Gastroesophageal sphincter (tissue), 4 donors: ENCODE results near the gene KCNJ9. TPM values are rescaled to one million over a fixed set of nuclear protein-coding genes. Genes with fewer than 3 reads are reported as not detected.

Source experiments
- ATAC-seq: fragments of 150-250 bp; one replicate; pipeline ENCODE4 v1.9.1; 2016; ENCODE audit warnings: mild to moderate bottlenecking, moderate library complexity
- H3K27ac ChIP-seq, 4 donors: fragments of 200-600 bp; sonication (generic) in 3 of 4; 1 replicate in 3 of 4; 2 replicates in 1 of 4; pipeline ENCODE4 v1.5.1; 2016 to 2019
- H3K27me3 ChIP-seq: fragments of 200-600 bp; sonication (generic); one replicate; pipeline ENCODE4 v1.5.1; 2019
- H3K36me3 ChIP-seq, 2 donors: fragments of 200-600 bp; sonication (generic); one replicate each; pipeline ENCODE4 v1.5.1; 2019; ENCODE audit warnings: control low read depth in 1 of 2
- H3K4me1 ChIP-seq, 3 donors: fragments of 200-600 bp; sonication (generic); 1 replicate in 2 of 3; 2 replicates in 1 of 3; pipeline ENCODE4 v1.5.1; 2016 to 2019; ENCODE audit warnings: control low read depth in 2 of 3
- H3K4me3 ChIP-seq, 2 donors: fragments of 200-600 bp; sonication (generic); one replicate each; pipeline ENCODE4 v1.5.1; 2019; ENCODE audit warnings: mild to moderate bottlenecking in 1 of 2, moderate library complexity in 1 of 2
- H3K9me3 ChIP-seq, 3 donors: fragments of 200-600 bp; sonication (generic); one replicate each; pipeline ENCODE4 v1.5.1; 2017 to 2019; ENCODE audit warnings: control low read depth in 2 of 3
- EP300 ChIP-seq: sonication (generic); formaldehyde crosslinking; IDR thresholded peaks from one replicate; pipeline ENCODE4 v1.6.1; 2017; ENCODE audit warnings: antibody characterized with exemption, mild to moderate bottlenecking
- POLR2AphosphoS5 ChIP-seq: sonication (generic); formaldehyde crosslinking; IDR thresholded peaks from one replicate; pipeline ENCODE4 v1.6.1; 2017; ENCODE audit warnings: antibody characterized with exemption
- WGBS, 2 donors: methylation state at CpG; one replicate each; pipeline ENCODE4 v1.1.5; 2018; ENCODE audit warnings: low coverage in 1 of 2; 5-methylcytosine and 5-hydroxymethylcytosine counted together
- total RNA-seq, 4 donors: library from RNA; depleted of rRNA; stranded (reverse); fragments of >200 nt; gene quantifications; one replicate each; pipeline ENCODE4 v1.1.0, GENCODE V29; 2016

Gene KCNJ9
- total RNA-seq, 4 donors from 2014 or later = not detected

DNA sequence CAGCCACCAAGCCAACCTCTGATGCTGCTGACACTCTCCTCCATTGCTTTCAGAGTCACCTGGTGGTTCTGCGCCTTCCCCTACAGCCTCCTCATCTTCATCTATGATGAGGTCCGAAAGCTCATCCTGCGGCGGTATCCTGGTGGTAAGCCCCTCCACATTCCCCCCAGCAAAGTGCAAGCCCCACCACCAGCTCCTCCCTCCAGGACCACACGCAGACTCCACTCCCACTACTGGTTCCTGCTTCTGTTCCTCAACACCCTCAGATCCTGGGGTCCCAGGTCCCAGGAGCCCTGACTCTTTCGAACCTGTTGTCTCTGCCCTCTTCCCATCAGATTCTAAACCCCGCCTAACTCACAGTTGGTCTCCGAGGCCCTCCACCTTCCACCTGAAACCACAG lies 58.5 kb downstream of the KCNJ9 start:
- Histone ChIP-seq H3K4me3 (no peak overlapping the region), H3K36me3 (peaks cover 0 to 80% of the 10 kb centered on the region in 2 donors), H3K9me3 (no peaks in the 10 kb centered on the region), H3K4me1 (peaks cover 0 to 29% (median 0%) of the 10 kb centered on the region in 3 donors), H3K27me3 (no peaks in the 10 kb centered on the region), H3K27ac (peak overlapping the region in 1 of 4 donors; percentile 88)
- 80 to 96% methylated on average over 1 to 8 of the region's 8 CpGs for WGBS, 2 donors
- TF ChIP-seq POLR2AphosphoS5 (no peak), EP300 (no peak)
- no peak for ATAC-seq

Other genes with a start within 250 kb of the KCNJ9 start
- not detected for gene VSIG8, start 218.9 kb upstream of the KCNJ9 start, total RNA-seq
- under 1 TPM in 2 of 4 donors, not detected in 2; 0.27 to 0.81 TPM for gene CFAP45, start 181.4 kb upstream of the KCNJ9 start, total RNA-seq
- 100 to 1,000 TPM in 3 of 4 donors, 10 to 100 TPM in 1; 75.3 to 239 (median 217) TPM for gene TAGLN2, start 156.0 kb upstream of the KCNJ9 start, total RNA-seq
- gene IGSF9, start 135.9 kb upstream of the KCNJ9 start, total RNA-seq = under 1 TPM in 2 of 4 donors, not detected in 2; 0.35 to 0.62 TPM
- gene SLAMF9, start 127.3 kb upstream of the KCNJ9 start, total RNA-seq = not detected
- gene PIGM, start 49.5 kb upstream of the KCNJ9 start, total RNA-seq = 1 to 10 TPM; 3.7 to 5.4 (median 4.4) TPM
- not detected for gene KCNJ10, start 11.4 kb upstream of the KCNJ9 start, total RNA-seq
- 10 to 100 TPM; 17.1 to 23.0 (median 19.4) TPM for gene IGSF8, start 17.1 kb downstream of the KCNJ9 start, total RNA-seq
- 100 to 1,000 TPM; 100 to 348 (median 142) TPM for gene ATP1A2, start 34.2 kb downstream of the KCNJ9 start, total RNA-seq
- under 1 TPM in 1 of 4 donors, not detected in 3; 0.47 TPM for gene ATP1A4, start 70.1 kb downstream of the KCNJ9 start, total RNA-seq
- gene CASQ1, start 109.0 kb downstream of the KCNJ9 start, total RNA-seq = 1 to 10 TPM; 1.3 to 8.8 (median 2.2) TPM
- 100 to 1,000 TPM in 3 of 4 donors, 10 to 100 TPM in 1; 94.6 to 325 (median 164) TPM for gene PEA15, start 123.8 kb downstream of the KCNJ9 start, total RNA-seq
- gene DCAF8, start 181.0 kb downstream of the KCNJ9 start, total RNA-seq = 100 to 1,000 TPM; 154 to 211 (median 159) TPM
- gene PEX19, start 203.6 kb downstream of the KCNJ9 start, total RNA-seq = 10 to 100 TPM; 50.0 to 96.8 (median 61.1) TPM